ENCODE data around the gene ANKK1.
A peak's percentile ranks its signal among the peaks of the same experiment; 100 is the strongest.

Gene ANKK1

DNA sequence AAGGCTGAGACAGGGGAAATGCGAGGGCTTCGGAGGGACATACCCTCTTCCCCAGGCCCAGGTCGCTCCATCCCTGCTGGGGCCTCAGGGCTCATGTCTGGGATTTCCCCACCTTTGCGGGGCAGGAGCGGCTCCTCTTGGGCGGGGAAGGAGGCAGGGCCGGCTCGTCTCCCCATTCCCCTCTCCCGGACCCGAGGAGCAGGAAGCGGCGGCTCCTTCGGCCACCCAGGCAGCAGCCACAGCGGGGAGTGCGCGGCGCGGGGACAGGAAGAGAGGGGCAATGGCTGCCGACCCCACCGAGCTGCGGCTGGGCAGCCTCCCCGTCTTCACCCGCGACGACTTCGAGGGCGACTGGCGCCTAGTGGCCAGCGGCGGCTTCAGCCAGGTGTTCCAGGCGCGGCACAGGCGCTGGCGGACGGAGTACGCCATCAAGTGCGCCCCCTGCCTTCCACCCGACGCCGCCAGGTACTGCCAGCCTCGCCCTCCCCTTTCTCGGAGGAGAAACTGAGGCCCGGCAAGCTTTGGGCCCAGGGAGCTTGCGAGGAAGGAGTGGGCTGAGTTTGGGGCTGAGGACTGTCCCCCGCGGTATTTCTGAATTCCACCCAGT is at the start of gene ANKK1:
Gene ANKK1 (plus strand): TSS at position 175 of the 607 bp plus-strand sequence. CDS start 106 bp downstream, at position 281.
- DNase-seq: no peak

- no peak for DNase-seq
Observed at GRCh38 chr11:113338730-113339129, 48.8 kb upstream of the ANKK1 start.

- DNase-seq: no peak
Observed at GRCh38 chr11:113339929-113340589, 47.5 kb upstream of the ANKK1 start.

DNA sequence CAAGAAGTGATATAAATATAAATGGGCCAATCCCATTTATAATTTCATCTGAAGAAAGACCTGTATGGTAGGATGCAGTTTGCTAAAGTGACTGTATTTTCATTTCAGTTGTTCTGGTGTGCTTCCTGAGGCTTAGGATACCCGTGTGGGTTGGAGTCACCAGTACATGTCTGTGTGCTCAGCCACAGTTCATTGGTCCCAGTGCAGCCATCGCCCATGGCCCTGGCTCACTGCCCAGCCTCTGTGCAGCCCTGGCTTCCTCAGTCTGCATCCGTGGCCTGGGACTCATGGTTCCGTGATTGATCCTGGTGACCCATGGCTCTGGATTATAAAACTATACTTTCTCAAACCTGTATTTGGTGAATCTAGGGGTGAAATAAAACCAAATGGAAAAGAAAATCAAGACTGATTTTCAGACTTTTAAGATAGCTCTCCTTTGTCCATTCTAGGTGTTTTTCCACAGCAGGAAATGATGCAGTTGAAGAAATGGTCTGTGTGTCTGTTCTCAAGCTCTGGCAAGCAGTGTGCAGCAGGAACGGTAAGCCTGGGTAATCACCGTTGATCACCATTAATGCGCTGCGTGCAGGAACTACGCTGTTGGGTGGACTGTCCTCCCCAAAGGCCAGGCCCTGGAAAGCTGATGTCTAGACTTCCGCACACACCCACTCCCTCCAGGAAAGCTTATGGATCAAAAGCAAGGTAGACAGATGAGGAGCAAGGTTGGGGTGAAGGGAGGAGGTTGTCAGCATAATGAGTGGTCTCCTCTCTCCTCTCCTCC is 46.0 kb upstream of the ANKK1 start:
- no peak for DNase-seq

DNA sequence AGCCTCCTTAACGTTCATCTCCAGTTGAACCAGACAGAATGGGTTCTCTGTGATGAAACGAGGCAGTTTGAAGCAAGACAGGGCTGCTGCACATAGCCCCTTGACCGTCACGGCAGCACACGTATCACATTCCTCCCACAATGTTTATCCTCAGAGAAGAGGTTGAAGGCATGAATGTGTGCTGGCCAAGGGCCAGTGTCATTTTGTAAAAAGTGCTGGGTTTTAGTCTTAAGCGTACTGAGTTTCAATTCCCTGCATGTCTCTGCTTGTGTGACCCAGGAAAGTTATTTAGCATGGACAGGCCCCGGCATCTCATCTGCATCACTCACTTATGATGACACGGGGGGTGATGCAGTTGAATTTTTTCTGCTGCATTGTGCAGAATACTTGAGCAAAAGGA is 41.6 kb upstream of the ANKK1 start:
- DNase-seq: no peak

DNA sequence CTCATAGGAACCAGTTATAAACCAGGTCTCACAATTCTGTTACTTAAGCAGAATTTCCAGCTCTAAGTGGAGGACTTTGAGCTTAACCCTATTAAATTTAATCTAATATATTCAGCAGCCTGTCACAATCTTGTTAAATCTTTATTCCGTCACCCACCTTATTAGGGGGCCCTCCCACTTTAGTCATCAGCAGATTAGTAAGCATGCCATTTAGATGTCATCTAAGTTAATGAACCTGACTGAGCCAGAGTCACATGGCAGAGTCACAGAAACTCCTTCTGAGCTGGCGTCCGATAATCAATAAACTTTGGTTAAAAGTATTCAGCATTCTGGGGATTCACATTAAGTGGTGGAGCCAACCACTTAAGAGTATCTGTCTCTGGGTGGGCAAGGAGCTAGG is 38.1 kb upstream of the ANKK1 start:
- DNase-seq: no peak

- DNase-seq: no peak
Observed at GRCh38 chr11:113350336-113351067, 37.1 kb upstream of the ANKK1 start.

DNA sequence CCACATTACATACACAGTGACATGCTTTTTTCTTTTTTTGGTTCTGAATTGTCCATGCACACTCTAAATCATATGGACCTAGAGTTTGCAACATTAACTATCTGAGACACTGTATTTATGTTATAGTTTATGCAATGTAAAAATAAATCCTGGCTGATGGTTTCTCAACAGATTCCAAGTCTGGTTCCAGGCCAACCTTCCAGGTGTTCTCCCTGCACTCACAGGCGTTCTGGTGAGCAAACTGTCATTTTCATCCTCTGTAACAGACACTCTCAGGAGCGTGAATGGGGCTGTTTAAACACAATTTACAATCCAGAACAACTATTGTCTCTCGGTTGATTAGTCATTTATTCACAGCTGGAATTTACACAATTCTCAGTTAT is 36.5 kb upstream of the ANKK1 start:
- no peak for DNase-seq

- DNase-seq: no peak
Observed at GRCh38 chr11:113351480-113351879, 36.1 kb upstream of the ANKK1 start.

- DNase-seq: no peak
Observed at GRCh38 chr11:113356203-113356602, 31.4 kb upstream of the ANKK1 start.

DNA sequence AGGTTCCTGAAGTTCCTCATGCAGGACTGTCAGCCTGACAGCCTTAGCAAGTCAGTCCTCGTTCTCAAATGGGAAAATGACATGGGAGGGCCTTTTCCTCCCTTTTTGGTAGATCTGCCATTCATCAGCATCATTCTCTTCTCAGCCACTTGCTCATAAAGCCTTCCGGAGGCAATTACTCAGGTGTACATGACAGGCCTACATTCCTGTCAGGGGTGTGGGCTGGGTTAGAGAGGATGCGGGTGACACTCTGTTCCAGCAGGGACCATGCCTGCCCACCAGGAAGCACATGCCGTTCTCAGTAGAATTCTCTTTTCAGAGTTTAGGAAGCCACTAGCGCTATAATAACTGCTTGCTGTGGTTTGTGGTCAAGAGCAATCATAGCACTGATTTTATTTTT is 24.2 kb upstream of the ANKK1 start:
- no peak for DNase-seq

GRCh38 chr11:113363996-113364641 is 23.5 kb upstream of the ANKK1 start:
- DNase-seq: no peak

DNA sequence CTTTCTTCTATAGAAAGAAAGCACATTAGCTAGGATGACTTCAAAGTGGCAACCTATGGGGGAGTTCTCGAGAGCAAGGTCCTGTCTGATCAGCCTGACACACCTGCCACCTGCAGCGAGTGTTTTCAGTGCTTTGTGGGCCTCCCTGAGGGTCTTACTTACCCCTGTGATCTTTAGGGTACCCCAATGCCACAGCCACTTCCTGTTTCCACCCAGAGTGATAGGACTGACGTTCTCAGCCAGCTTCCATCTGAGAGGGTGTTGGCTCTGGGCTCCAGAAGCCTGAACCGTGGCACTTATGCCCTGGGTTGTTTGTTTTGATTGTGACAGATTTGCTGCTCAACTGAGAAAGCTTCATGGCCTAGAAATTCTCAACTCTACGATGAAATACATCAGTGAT is 21.7 kb upstream of the ANKK1 start:
- no peak for DNase-seq

GRCh38 chr11:113369411-113369810 is 18.2 kb upstream of the ANKK1 start:
- no peak for DNase-seq

DNA sequence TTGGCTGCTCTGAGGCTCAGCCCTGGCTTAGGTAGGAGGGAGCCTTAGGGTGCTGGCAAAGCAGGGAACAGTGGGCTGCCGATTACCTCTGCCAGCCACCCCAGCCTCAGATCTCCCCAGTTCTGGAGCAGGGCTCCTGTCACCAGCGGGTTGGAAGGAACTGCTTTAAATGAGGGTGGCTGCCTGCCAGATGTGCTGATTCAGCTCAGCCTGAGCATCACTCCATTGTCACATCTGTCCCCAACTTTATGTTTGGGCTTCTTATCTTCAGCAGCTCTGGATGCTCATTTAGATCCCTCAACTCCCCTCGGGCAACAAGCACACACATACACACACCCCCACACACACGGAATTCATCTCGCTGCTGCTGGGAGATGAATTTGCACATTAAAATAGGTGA is 16.9 kb upstream of the ANKK1 start:
- no peak for DNase-seq

- DNase-seq: no peak
Observed at GRCh38 chr11:113372309-113372708, 15.3 kb upstream of the ANKK1 start.

DNA sequence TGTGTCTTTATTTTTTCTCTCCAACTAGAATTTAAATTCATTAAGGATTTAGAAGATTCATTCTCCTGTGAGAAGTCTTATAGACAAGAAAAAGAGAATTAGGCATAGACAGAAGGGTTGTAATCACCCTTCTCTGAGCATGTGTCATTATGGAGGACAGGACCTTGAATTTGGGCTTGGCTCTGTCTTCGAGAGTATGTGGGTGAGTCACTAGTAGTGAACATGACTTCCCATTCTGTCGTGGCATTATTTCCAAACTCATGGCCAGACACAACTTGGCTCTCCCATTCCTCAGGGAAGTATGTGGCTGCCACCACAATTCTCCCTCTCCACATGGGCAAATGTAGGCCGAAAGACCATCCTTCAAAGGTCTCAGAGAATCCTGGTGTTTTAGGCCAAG is 14.3 kb upstream of the ANKK1 start:
- no peak for DNase-seq

DNA sequence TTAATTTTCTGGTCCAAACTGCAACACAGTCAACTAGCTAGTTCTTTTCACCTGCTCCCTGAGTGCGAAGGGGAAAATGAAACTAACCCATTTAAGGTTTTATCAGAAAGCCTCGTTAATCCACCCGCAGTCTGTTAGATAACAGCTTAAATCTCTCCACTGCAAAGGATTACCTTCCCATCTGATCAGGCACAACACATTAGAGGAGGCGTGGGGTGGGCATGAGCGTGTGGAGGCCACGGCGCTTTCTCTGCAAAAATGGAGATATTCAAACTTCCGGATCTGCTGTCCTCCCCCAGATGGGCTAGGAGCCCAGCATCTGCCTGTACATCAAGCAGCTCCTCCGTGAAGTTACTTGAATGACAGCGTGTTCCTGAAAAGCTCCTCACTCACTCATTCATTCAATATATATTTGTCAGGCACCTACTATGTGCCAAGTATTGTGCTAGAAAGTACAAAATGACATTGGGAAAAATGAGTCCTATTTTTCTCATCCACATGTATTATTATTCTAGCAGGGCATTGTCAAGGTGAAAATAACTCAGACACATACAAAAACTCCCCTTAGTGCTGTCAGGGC is 13.5 kb upstream of the ANKK1 start:
- no peak for DNase-seq

DNA sequence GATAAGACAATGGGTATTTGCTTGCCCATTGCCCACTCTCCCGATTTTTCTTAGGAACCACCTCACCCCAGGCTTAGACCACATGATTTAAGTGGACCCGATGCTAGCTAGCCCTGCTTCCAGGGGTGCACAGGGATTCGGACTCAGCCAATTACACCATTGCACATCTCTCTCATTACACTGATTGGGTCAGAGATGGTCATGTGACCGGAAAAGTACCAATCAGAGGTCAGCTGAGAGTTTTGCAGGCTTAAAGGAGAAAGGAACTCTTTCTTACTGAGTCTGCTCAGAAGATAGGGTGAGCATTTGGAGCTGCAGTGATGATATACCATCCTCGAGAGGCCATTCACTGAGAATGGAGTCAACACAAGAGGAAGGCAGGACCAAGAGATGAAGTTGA is 12.2 kb upstream of the ANKK1 start:
- DNase-seq: no peak

- peak; percentile 5 to 28 for DNase-seq
Observed at GRCh38 chr11:113376156-113376555, 11.4 kb upstream of the ANKK1 start.

- DNase-seq: no peak
Observed at GRCh38 chr11:113377681-113378412, 9.7 kb upstream of the ANKK1 start.

- no peak for DNase-seq
Observed at GRCh38 chr11:113378692-113379091, 8.9 kb upstream of the ANKK1 start.

Measured in CD4-positive, alpha-beta T cell treated with Interferon alpha-2 for 1 hour (primary cell).